HG02763 (cell line): Measurements from ENCODE around the gene FOXS1.
"Not testable (repeated sequence)": the region's sequence is repeated elsewhere in the genome, so short reads cannot be mapped to it uniquely, and the experiment has no call there.

Source experiments
- ATAC-seq: cut with Tn5 transposase; IDR thresholded peaks from one replicate; pipeline ENCODE4 v1.9.1; 2021; ENCODE audit warnings: mild to moderate bottlenecking, moderate library complexity; ENCODE audit not compliant: unreplicated experiment

Gene FOXS1

GRCh38 chr20:31840906-31841816, 4.2 kb downstream of the FOXS1 start:
- no peak for ATAC-seq

- no peak for ATAC-seq
Observed at GRCh38 chr20:31839782-31840487, 5.5 kb downstream of the FOXS1 start.

GRCh38 chr20:31838646-31839292, 6.6 kb downstream of the FOXS1 start:
- no peak for ATAC-seq

- ATAC-seq = no peak
Observed at GRCh38 chr20:31837896-31838397, 7.5 kb downstream of the FOXS1 start.

DNA sequence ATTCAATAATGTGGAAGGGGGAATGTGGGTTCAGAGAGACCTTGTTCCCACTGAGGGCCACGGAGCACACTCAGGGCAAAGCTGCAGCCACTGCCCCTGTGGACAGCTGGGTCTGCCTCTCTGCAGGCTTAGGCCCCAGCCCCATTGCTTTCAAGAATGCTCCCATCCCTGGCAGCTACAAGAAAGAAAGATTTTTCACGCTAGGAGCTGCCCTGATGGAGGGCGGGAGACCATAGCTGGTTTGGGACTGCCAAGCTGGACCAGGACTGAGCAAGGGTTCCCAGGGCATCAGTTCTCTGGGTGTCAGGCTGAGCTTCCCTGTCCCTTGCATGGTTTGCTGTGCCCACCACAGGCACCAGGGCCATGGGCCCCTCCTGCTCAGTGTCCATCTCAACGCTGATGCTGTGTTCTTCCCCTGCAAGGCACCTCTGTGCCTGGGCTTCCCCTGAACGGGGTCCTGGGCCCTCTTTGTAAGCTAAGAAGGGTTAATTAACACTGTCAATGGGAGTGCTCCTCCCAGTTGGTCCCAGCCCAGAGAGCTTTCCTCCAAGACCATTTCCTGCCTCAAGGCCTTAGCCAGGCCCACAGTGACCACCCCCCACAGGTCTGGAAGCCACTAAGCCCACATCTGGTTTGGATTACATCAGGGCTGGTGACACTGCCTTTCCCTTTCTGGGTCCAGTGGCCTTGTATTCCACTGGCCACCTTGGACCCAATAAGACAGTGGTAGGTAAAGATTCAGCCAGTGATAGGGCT, 8.4 kb downstream of the FOXS1 start:
- ATAC-seq = no peak

GRCh38 chr20:31835977-31836852, 9.2 kb downstream of the FOXS1 start:
- no peak for ATAC-seq

- ATAC-seq = no peak
Observed at GRCh38 chr20:31835554-31835953, 9.8 kb downstream of the FOXS1 start.

DNA sequence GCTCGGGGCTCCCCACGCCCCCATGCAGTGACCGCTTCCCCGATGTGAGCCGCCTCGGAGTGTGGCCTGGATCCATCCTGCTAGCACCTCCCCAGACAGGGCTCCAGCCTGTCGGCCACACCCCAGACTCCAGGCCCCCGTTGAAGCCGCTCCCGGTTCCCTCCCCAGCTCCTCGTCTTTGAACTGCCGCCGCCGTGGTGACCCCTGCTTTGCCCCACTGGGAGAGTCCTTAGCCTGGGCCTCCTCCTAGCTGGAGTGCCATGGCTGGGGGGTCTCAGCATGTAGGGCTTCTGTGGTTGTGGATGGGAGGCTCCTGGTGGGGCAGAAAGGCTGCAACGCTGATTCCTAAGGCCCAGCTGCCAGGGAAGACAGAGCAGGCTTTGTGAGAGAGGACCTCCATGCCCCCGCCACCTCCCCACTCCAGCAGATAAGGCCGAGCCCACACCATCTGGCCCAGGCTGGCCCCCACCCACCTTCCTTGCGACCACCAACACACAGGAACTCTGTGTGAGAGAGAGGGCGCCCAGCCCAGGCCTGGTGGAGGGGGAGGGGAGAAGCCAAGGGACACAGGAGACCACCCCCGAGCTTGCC, 11.4 kb downstream of the FOXS1 start:
- ATAC-seq = no peak

DNA sequence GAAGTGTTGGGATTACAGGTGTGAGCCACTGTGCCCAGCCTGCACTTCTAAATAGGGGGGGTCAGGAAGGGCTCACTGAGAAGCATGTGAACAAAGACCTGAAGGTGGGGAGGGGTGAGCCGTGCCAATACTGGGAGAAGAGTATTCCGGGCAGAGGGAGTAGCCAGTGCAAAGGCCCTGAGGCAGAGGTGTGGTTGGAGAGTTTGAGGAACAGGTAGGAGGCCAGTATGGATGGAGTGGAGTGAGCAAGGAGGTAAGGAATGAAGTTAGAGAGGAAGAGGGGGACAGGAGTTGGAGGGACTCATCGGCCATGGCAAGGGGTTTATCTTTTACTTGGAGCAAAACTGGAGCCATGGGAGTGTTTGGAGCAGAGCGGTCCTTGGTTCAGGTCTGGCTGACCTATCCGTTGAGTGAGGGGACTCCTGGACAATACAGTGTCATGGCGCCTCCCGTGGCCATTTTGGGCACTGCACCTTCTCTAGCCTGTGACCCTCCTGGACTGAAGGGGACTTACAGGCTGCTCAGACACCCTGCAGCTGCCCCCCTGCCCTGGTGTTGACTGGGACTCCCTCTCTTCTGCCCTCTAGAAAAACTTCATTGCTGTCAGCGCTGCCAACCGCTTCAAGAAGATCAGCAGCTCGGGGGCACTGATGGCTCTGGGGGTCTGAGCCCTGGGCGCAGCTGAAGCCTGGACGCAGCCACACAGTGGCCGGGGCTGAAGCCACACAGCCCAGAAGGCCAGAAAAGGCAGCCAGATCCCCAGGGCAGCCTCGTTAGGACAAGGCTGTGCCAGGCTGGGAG, 12.1 kb downstream of the FOXS1 start:
- no peak for ATAC-seq

- ATAC-seq = no peak
Observed at GRCh38 chr20:31831771-31832306, 13.6 kb downstream of the FOXS1 start.

GRCh38 chr20:31831211-31831610, 14.2 kb downstream of the FOXS1 start:
- ATAC-seq = no peak

DNA sequence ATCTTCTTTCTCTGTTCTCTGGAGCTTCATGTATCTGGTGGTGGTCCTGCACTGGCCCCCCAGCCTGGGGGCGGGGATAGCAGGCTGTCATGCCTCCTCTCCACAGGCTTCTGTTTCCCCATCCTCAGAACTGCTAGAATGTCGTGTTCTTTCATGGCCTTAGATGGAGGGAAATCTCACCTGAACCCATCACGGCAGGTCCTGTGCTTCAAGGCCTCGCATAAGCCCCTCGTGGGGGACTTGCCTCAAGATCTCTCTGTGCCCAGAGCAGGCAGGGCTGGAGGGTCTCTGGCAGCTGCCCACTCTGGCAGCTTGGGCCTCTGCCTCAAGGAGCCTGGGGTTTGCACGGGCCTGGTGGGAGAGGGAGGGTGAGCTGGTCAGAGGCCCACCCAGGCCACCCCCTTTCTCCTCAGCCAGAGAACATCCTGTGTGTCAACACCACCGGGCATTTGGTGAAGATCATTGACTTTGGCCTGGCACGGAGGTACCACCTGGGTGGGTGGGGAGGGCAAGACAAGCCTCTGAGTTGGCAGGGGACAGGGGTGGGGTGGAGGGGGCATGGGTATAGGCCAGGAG, 14.9 kb downstream of the FOXS1 start:
- no peak for ATAC-seq

- ATAC-seq = no peak
Observed at GRCh38 chr20:31829731-31830130, 15.7 kb downstream of the FOXS1 start.

DNA sequence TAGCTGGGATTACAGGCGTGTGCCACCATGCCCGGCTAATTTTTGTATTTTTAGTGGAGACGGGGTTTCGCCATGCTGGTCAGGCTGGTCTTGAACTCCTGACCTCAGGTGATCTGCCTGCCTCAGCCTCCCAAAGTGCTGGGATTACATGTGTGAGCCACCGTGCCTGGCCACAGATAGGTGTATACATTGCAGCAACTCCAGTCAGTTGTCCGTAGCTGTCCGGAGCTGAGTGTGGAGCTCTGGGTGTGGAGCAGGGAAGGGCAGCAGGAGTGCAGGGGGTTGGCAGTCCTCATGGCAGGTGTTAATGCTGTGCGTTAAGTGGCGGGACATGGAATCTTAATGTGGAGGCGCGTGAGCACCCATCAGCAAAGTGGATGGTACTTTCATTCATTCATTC, 17.4 kb downstream of the FOXS1 start:
- not testable (repeated sequence) for ATAC-seq

GRCh38 chr20:31827059-31827458, 18.3 kb downstream of the FOXS1 start:
- ATAC-seq = no peak

- ATAC-seq = no peak
Observed at GRCh38 chr20:31826074-31826473, 19.3 kb downstream of the FOXS1 start.

DNA sequence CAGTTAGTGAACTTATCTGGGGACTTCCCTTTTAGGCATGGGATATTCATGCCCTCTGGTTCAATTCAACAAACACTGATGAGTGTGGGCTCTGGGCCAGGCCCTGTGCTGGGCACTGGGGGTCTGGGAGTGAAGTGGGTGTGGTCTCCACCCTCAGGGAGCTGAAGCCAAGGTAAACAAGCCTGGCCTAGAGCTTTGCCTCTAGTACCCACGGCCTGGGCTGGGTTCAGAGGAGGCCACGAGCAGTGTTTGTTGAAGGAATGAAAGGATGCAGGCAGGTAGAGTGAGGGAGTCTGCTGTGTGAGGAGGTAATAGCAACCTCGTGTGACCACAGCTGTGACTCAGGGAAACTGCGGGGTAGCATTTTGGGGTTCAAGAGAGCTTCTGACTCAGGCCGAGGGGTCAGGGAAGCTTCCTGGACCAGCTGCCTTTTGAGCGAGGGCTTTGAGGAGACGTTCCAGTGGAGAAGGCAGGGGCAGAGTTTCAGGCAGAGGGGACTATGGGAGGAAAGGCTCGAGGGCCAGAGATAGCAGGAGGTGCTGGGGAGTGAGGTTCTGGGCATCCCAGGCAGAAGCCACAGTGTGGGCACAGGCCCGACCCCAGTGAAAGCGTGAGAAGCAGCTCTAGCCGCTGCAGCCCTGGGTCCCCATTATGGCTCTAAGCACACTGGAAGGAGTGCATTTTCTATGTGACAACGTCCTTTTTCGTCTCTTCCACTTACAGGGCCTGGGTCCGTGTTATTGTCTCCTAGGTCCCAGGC, 20.7 kb downstream of the FOXS1 start:
- no peak for ATAC-seq
